GM23248 (cell line): Measurements from ENCODE around the gene HSPG2. TPM values are rescaled to one million over a fixed set of nuclear protein-coding genes. Genes with fewer than 3 reads are reported as not detected.

ENCODE experiments used
- DNase-seq: peaks from one replicate; pipeline ENCODE4 v3.0.0-alpha.2; 2015
- H2AFZ ChIP-seq: fragments of 200-600 bp; sonication (generic); 2 replicates; pipeline ENCODE4 v1.6.1; 2016; ENCODE audit warnings: antibody characterized with exemption
- H3F3A ChIP-seq: fragments of 200-600 bp; sonication (generic); 2 replicates; pipeline ENCODE4 v1.6.1; 2016; ENCODE audit warnings: mild to moderate bottlenecking, antibody characterized with exemption, mixed run types; ENCODE audit not compliant: insufficient read depth
- H3K27ac ChIP-seq: fragments of 200-600 bp; sonication (generic); 2 replicates; pipeline ENCODE4 v1.5.1; 2016; ENCODE audit warnings: mild to moderate bottlenecking
- H3K27me3 ChIP-seq: fragments of 200-600 bp; sonication (generic); replicated peaks from 2 replicates; pipeline ENCODE4 v1.6.1; 2016; ENCODE audit warnings: mild to moderate bottlenecking; ENCODE audit not compliant: insufficient read depth
- H3K36me3 ChIP-seq: fragments of 200-600 bp; sonication (generic); 2 replicates; pipeline ENCODE4 v1.6.1; 2016; ENCODE audit warnings: low read depth, mild to moderate bottlenecking
- H3K4me1 ChIP-seq: fragments of 200-600 bp; sonication (generic); 2 replicates; pipeline ENCODE4 v1.6.1; 2016; ENCODE audit warnings: mild to moderate bottlenecking; ENCODE audit not compliant: insufficient read depth
- H3K4me2 ChIP-seq: fragments of 200-600 bp; sonication (generic); one replicate; pipeline ENCODE4 v1.6.1; 2016; ENCODE audit warnings: mild to moderate bottlenecking; ENCODE audit not compliant: unreplicated experiment
- H3K4me3 ChIP-seq: fragments of 200-600 bp; sonication (generic); 2 replicates; pipeline ENCODE4 v1.5.1; 2016; ENCODE audit warnings: mild to moderate bottlenecking
- H3K79me2 ChIP-seq: fragments of 200-600 bp; sonication (generic); 2 replicates; pipeline ENCODE4 v1.6.1; 2016; ENCODE audit warnings: mild to moderate bottlenecking; ENCODE audit not compliant: insufficient read depth
- H3K9ac ChIP-seq: fragments of 200-600 bp; sonication (generic); 2 replicates; pipeline ENCODE4 v1.6.1; 2016; ENCODE audit warnings: mild to moderate bottlenecking
- H3K9me2 ChIP-seq: fragments of 200-600 bp; sonication (generic); 2 replicates; pipeline ENCODE4 v1.6.1; 2016; ENCODE audit warnings: mixed run types, mild to moderate bottlenecking, moderate library complexity; ENCODE audit not compliant: insufficient read depth
- H3K9me3 ChIP-seq: fragments of 200-600 bp; sonication (generic); one replicate; pipeline ENCODE4 v1.6.1; 2017; ENCODE audit warnings: low read depth
- H4K20me1 ChIP-seq: fragments of 200-600 bp; sonication (generic); 2 replicates; pipeline ENCODE4 v1.6.0; 2016; ENCODE audit not compliant: insufficient read depth
- EZH2 ChIP-seq: fragments of 200-600 bp; sonication (generic); IDR thresholded peaks from 2 replicates; pipeline ENCODE4 v1.6.1; 2018; ENCODE audit warnings: antibody characterized with exemption, mild to moderate bottlenecking; ENCODE audit not compliant: insufficient read depth, poor library complexity, severe bottlenecking
- EZH2phosphoT487 ChIP-seq: fragments of 200-600 bp; sonication (generic); IDR thresholded peaks from 2 replicates; pipeline ENCODE4 v1.6.1; 2018; ENCODE audit warnings: antibody characterized with exemption, moderate library complexity, mild to moderate bottlenecking, low read depth; ENCODE audit not compliant: insufficient read depth
- WGBS, 2 experiments: methylation state at CpG; one replicate each; pipeline ENCODE4 v1.1.6; 2015 to 2017; ENCODE audit warnings: low lambda C conversion rate in 2 of 2, low coverage in 1 of 2; ENCODE audit errors: missing lambda C conversion rate in 2 of 2; 5-methylcytosine and 5-hydroxymethylcytosine counted together
- in situ Hi-C: fragments of 300-500 bp; cut with MboI; formaldehyde crosslinking; loops from 2 replicates; pipeline ENCODE4 v1.15.0; 2020
- polyA plus RNA-seq: library from polyadenylated mRNA; unstranded; fragments of >200 nt; fragmentation: Nextera tagmentation; extraction: Ambion mirVana; gene quantifications from 2 replicates; pipeline ENCODE4 v1.2.1, GENCODE V29; 2016
- total RNA-seq: library from RNA; depleted of rRNA; stranded (reverse); fragments of >200 nt; shearing (Covaris generic); gene quantifications from 2 replicates; pipeline ENCODE4 v1.2.3, GENCODE V29; 2014

Gene HSPG2
- total and polyA plus RNA-seq, 2 experiments from 2014 or later: 123 to 407 TPM

GRCh38 chr1:21848524-21849174, 88.5 kb downstream of the HSPG2 start:
- no peaks in the 10 kb centered on the region for H3K9me3 ChIP-seq
- DNase-seq: no peak
- H3F3A ChIP-seq: 0 out of 2 replicates have a peak, but pooled peaks cover 4% of the 10 kb centered on the region
- H3K4me2 ChIP-seq: no peak overlapping the region
- in situ Hi-C loops: no loop called here
- H3K9me2 ChIP-seq: no peaks in the 10 kb centered on the region
- H4K20me1 ChIP-seq: no peaks in the 10 kb centered on the region
- H2AFZ ChIP-seq: no peak overlapping the region
- H3K27me3 ChIP-seq: no peaks in the 10 kb centered on the region
- no peaks in the 10 kb centered on the region for H3K4me1 ChIP-seq
- no peak overlapping the region for H3K4me3 ChIP-seq
- H3K79me2 ChIP-seq: no peaks in the 10 kb centered on the region
- 91 to 93% methylated on average over 16 to 17 of the region's 17 CpGs for WGBS, 2 experiments
- no peak for TF ChIP-seq EZH2phosphoT487
- no peak for TF ChIP-seq EZH2
- no peak overlapping the region for H3K27ac ChIP-seq
- H3K9ac ChIP-seq: no peak overlapping the region
- H3K36me3 ChIP-seq: peaks cover 61% of the 10 kb centered on the region; the same call in 1 of the 2 replicates

GRCh38 chr1:21847223-21848205, 89.6 kb downstream of the HSPG2 start:
- no peak for DNase-seq
- Histone ChIP-seq H3K9me3 (no peaks in the 10 kb centered on the region), H3K4me2 (no peak overlapping the region), H4K20me1 (no peaks in the 10 kb centered on the region), H3K9me2 (no peaks in the 10 kb centered on the region), H3K36me3 (peaks cover 68% of the 10 kb centered on the region; the same call in 1 of the 2 replicates), H3F3A (0 out of 2 replicates have a peak, but pooled peaks cover 4% of the 10 kb centered on the region), H3K27ac (no peak overlapping the region), H2AFZ (no peak overlapping the region), H3K79me2 (no peaks in the 10 kb centered on the region), H3K4me3 (no peak overlapping the region), H3K9ac (no peak overlapping the region), H3K4me1 (no peaks in the 10 kb centered on the region), H3K27me3 (no peaks in the 10 kb centered on the region)
- WGBS, 2 experiments: 93 to 94% methylated on average over 39 to 47 of the region's 47 CpGs
- in situ Hi-C loops: no loop called here
- TF ChIP-seq EZH2phosphoT487 (no peak), EZH2 (no peak)

- Histone ChIP-seq H3K36me3 (peaks cover 62% of the 10 kb centered on the region; the same call in 1 of the 2 replicates), H3K9me2 (no peaks in the 10 kb centered on the region)
- in situ Hi-C loops: no loop called here
Measured at GRCh38 chr1:21845646-21846641, 91.2 kb downstream of the HSPG2 start.

More at GRCh38 chr1:21845646-21846641, 91.2 kb downstream of the HSPG2 start:
- H4K20me1 ChIP-seq: no peaks in the 10 kb centered on the region
- no peak for TF ChIP-seq EZH2
- no peak for TF ChIP-seq EZH2phosphoT487
- H3K9ac ChIP-seq: no peak overlapping the region
- H2AFZ ChIP-seq: no peak overlapping the region
- no peaks in the 10 kb centered on the region for H3K4me1 ChIP-seq
- H3K27me3 ChIP-seq: no peaks in the 10 kb centered on the region
- 94 to 95% methylated on average over 26 to 33 of the region's 33 CpGs for WGBS, 2 experiments
- no peaks in the 10 kb centered on the region for H3K79me2 ChIP-seq
- DNase-seq: no peak
- H3K4me2 ChIP-seq: no peak overlapping the region
- H3K27ac ChIP-seq: no peak overlapping the region
- H3F3A ChIP-seq: 0 out of 2 replicates have a peak, but pooled peaks cover 4% of the 10 kb centered on the region
- no peak overlapping the region for H3K4me3 ChIP-seq
- no peaks in the 10 kb centered on the region for H3K9me3 ChIP-seq
